HL-60/S4 (cell line): Measurements from ENCODE around the gene KCTD11.

Source experiments
- in situ Hi-C: fragments of 300-500 bp; cut with MboI; formaldehyde crosslinking; loops from 2 replicates; pipeline ENCODE4 v1.14.3; 2022; ENCODE audit warnings: low sequenced_read_pairs

KCTD11 gene

DNA sequence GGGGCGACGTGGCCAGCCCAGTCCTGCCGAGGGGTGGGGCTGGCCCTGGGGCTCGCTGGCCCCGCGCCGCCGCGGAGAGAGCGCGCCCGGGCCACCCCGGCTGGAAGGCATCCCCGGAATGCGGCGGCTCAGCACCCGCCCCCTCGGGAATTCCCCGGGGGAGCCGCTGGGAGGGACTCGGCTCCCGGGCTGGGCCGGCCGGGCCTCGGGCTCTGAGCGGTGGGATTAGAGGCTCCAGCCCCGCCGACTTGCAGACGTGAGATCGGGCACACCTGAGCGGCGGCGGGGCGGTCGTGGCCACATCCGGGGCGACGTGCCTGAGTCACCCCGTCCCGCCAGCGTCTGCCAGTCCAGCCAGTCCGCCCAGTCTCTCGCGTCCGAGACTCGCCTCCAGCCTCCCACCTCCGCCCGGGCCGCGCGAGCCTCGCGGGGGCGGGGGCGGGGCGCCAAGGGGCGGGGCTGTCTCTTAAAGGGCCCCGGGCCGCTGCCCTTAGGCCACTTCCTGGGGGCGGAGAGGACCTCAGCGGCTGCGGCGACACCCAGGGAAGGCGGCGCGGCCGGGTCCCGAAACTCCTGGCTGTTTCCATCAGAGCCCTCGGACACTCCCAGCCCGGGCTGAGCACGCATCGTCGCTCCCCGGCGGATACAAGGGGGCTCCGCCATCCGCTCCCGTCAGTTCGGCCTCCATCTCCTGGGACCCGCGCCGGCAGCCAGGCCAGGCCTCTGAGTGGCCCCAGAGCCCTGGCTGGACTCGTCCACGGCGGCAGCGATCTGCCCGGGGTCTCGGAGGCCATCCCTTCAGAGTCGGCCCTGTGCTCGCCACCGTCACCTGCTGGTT lies at the start of gene KCTD11:
Gene KCTD11 (plus strand): TSS at position 498 of the 838 bp plus-strand sequence.
- in situ Hi-C loops = no loop called here

- in situ Hi-C loops = no loop called here
Observed at GRCh38 chr17:7304179-7304578, 47.8 kb upstream of the KCTD11 start.

GRCh38 chr17:7306911-7307685 lies 44.9 kb upstream of the KCTD11 start, which contains the start of gene EIF5A:
Gene EIF5A (plus strand): TSS chr17:7307628. CDS start chr17:7309636, 2,008 bp downstream.
- in situ Hi-C loops = no loop called here

- in situ Hi-C loops = no loop called here
Observed at GRCh38 chr17:7307686-7308624, 44.0 kb upstream of the KCTD11 start.

DNA sequence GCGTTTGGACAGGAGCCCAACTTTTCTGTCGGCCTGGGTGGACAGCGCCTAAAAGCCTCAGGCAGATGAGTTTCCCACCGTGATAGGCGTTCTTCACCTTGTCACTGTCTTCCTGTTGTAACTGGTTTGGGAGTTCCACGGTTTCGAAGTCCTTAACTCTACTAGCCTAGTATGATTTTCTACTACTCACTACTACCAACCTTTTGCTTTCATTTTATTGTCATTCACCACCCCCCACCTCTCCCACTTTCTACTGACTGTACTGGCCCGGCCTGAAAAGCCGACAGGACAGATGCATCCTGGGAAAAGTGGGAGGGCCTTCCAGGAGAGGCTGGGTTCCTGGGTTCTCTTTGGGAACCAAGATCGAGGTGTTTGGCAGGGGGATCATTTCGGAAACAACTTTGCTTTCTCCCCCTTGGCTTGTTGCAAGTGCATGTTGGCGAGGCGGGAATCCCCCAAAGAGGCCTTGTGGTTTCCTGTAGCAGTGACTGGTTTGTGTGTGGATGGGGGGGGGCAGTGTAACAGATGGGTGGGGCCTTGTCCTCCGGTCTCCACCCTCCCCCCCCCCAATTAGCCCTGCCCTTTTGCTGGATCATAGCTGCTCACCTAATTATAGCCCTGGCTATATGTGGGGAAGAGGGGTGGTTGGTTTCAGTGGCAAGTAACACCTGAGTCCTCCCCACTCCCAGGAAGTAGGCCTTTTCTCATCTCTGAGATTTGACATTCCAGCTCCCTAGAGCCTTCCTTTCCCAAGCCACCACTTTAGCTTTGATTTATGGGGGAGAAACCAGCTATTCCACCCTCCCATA lies 43.1 kb upstream of the KCTD11 start:
- in situ Hi-C loops = no loop called here

DNA sequence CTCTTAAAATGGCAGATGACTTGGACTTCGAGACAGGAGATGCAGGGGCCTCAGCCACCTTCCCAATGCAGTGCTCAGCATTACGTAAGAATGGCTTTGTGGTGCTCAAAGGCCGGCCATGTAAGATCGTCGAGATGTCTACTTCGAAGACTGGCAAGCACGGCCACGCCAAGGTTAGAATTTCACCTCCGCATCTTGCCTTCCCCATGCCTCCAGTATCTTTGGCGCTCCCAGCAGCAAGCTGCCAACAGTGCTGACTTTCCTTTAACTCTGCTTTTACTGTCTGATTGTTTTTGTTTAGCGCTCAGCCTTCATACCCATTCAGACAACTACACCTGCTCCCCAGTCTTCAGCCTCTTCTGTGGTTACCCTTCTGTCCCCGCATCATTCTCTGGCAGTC lies 42.3 kb upstream of the KCTD11 start:
- in situ Hi-C loops = no loop called here

DNA sequence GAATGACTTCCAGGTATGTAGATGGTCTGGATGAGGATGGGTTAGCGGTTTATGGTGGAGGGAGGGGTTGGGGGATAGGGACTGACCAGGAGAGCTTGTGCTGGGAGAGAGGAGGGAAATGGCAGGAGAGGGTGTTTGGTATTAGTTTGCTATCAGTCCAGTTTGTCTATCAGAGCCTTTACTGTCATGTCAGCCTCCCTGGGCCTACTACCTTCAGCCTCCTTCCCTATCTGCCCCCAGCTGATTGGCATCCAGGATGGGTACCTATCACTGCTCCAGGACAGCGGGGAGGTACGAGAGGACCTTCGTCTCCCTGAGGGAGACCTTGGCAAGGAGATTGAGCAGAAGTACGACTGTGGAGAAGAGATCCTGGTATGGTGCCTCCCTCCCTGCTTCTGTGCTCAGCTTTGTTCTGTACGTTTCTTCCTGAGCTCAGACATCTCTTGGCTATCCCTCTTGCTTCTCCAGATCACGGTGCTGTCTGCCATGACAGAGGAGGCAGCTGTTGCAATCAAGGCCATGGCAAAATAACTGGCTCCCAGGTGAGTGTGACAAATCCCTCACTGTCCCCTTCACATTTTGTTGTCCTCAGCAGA lies 40.8 kb upstream of the KCTD11 start:
- in situ Hi-C loops = no loop called here

DNA sequence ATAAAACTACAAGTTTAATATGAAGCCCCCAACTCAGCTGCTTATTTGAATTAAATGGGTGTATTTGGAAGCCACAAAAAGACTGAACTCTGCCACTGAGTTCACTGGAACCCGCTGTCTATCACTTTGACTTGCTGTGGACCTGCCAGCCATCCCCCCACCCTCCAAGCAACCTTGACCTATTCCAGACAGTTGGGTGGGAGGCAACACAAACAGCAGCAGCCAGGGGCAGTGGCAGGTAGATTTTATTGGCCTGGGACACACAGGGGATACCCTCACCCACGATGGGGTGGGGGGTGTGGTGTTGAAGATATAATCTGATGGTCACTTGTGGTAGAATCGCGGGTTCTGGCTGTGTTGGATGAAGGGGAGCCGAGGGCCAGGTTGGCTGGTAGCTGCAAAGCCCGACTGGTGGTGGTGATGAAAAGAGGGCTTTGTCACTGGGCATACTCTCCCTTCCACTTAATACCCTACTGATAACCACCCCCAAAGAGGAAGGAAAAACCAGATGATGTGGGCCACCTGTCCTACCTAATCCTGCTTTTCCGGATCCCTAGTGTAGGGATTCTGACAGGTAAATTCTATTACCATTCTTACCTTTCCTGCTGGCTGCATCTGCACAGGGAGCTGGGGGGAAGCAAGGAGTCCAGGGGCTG lies 39.4 kb upstream of the KCTD11 start:
- in situ Hi-C loops = no loop called here

DNA sequence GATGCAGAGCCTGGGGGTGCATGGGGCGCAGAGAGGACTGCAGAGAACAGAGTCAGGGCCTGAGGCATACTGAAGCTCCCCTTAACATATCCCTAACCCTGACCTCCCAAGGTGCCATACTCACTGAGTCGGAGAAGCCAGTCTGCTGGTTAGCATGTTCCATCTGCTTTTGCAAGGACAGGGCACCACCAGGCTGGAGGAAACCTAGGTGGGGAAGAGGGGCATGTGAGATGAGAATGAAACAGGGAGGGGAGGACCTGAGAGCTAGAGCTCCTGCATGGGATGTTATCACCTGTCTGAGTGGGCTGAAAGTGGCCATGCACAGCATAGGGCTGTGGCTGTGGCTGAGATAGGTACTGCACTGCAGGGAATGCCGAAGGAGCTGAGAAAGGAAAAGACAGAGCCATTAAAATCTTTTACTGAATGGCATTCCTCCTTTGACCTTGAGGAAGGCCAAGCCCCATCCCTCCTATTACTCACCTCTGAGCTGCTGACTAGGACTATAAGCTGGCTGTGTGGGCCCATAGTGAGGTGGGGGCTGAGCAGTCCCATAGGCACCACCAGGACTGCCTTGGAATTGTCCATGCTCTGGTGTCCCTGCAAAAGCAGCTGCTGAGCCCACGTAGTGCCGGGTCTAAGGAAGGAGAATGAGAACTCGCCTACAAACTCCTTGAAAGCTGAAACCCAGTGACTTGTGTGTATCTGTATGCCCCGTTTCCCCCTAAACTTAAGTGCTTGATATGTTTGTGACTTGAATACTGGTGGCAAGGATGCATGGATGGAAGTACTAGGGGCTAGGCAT lies 38.7 kb upstream of the KCTD11 start:
- in situ Hi-C loops = no loop called here

GRCh38 chr17:7313890-7314718 lies 37.9 kb upstream of the KCTD11 start:
- in situ Hi-C loops = no loop called here

GRCh38 chr17:7314719-7315569 lies 37.0 kb upstream of the KCTD11 start, which contains the start of gene GPS2:
Gene GPS2 (minus strand): TSS chr17:7315360. CDS start chr17:7315052, 308 bp downstream.
- in situ Hi-C loops = no loop called here

- in situ Hi-C loops = no loop called here
Observed at GRCh38 chr17:7315570-7316235, 36.3 kb upstream of the KCTD11 start.

GRCh38 chr17:7317161-7317803 lies 34.7 kb upstream of the KCTD11 start:
- in situ Hi-C loops = no loop called here

DNA sequence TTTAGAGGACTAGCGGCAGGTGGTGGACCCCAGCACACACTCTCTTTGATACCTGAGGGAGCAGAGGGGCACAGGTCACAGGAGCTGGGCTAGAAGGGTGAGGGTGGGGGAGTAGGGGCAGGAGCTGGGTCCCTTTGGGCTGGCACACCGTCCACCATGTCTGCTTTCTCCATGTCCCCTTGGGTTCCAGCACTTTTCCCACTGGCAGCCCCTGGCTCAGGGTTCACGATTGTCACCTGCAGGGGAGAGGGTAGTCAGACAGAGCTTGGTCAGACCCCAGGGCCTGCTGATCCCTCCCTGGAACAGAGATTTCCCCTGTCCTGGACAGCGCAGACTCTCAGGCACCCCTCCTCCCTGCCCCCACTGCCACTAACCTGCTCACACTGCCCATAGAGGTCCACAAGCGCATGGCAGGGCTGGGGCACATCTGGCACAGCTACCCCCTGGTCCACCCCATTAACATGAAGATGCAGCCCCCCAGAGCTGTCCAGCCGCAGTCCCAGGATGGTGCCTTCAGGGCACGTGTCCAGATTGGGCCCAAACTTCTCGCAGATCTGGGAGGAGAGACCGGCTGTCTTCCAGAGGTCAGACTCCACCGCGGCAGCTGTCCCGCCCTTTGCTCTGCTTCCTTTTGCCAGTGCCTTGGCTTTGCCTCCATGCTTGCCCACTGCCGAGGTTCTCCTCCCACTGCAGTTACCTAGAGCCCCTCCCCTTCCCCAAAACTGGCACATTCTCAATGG lies 33.7 kb upstream of the KCTD11 start:
- in situ Hi-C loops = no loop called here

GRCh38 chr17:7321466-7321865 lies 30.5 kb upstream of the KCTD11 start:
- in situ Hi-C loops = no loop called here
